Kidney glomerular epithelial cell (primary cell): ENCODE measurements around the gene SLC28A1.

Experiments used
- DNase-seq: peaks from one replicate; lab custom pipeline; 2025; lab: John Stamatoyannopoulos, UW

Gene SLC28A1

DNA sequence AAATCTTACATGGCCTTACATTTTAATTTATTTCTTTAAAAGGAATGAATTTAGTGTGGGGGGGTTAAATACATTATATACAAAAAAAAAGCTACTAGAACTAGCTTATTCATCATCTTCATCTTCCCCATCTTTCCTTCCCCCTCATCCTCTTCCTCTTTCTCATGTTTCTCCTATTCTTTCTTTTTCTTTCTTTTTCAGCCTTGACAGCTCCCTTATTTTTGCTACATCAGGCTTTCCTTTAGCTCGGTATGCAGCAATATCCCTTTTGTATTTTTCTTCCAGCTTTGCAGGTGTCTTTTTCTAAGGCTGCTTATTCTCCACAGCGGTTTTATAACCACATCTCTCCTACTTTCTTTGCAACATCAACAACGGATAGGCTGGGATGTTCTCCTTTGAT is 55.9 kb downstream of the SLC28A1 start:
- no peak for DNase-seq

DNA sequence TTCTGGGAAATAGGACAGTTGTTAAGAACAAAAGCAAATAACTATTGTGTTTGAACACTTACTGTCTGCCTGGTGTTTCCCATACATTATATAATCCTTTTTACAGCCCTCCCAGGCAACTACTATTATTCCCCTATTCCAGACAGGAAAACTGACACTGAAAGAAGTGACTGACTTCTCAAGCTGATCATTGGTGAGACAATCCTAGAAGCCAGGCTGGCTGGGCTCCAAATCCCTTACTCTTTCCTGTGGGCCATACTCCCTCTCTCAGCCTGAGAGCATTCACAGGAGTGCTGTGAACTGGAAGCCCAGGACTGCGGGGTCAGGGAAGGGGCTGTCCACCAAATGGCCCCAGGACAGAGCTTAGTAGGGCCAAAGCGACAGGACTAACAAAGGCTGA is 58.0 kb downstream of the SLC28A1 start:
- no peak for DNase-seq

DNA sequence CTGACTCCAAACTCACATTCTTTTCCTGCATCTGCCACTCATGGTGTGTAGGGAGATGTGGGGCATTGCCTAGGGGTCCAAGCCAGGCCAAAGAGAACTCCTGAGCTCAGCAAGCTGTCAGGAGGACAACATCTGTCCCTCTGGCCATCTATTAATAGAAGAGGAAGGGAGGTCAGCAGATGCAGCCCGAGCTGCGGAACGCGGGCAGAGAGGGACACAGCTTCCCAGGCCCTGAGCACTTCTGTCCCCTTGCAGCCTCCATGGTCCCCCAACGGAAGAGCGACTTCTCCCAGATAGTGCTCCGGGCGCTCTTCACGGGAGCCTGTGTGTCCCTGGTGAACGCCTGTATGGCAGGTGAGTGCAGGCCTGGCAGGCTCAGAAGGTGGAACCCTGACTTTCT is 59.8 kb downstream of the SLC28A1 start:
- no peak for DNase-seq

DNA sequence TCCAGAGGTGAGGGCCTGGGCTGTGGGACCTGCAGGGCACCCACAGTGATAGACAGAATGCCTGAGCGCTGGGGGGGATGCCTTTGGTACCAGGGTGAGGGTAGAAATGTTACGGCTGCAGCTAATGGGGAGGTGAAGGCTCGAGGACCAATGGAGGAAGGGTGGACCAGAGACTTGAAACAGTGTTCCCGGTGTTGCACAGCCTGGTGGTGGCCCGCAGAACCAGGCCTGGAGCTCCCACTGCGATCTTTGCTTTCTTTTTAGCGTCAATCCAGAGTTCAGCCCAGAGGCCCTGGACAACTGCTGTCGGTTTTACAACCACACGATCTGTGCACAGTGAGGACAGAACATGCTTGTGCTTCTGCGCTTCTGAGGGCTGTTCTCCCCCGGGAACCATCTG is 60.4 kb downstream of the SLC28A1 start:
- DNase-seq = no peak

DNA sequence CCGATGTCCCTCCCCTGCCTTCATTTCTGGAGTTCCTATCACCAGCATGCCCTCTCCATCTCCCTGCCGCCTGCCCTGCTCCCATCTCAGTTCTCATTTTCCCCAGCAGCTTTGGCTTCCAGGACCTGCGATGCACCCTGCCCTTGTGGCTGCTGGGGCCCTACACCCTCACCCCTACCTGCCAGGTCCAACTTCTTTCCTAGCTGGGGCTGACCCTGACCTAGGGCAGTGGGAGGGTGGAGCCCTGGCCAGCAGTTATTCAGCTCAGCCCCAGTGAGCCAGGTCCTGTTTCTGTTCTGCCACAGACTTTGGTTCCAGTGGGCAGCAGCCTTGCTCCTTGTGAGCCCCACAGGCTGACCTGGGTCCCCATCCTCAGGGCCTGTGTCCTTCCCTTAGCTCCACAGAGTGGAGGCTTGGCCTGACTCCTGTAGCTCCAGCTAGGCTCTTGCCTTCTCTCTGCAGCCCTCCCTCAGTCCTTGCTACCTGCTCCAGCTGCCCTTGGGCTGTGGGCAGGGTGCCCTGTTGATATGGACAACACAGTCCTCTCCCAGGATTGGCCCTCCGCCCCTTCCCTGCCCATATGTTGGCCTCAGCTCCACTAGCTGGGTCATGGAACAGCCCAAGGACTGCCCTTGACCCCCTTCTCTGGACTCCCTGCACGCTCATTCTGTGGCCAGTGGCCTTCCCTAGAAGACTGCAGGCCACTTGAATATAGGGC is 62.5 kb downstream of the SLC28A1 start:
- no peak for DNase-seq

DNA sequence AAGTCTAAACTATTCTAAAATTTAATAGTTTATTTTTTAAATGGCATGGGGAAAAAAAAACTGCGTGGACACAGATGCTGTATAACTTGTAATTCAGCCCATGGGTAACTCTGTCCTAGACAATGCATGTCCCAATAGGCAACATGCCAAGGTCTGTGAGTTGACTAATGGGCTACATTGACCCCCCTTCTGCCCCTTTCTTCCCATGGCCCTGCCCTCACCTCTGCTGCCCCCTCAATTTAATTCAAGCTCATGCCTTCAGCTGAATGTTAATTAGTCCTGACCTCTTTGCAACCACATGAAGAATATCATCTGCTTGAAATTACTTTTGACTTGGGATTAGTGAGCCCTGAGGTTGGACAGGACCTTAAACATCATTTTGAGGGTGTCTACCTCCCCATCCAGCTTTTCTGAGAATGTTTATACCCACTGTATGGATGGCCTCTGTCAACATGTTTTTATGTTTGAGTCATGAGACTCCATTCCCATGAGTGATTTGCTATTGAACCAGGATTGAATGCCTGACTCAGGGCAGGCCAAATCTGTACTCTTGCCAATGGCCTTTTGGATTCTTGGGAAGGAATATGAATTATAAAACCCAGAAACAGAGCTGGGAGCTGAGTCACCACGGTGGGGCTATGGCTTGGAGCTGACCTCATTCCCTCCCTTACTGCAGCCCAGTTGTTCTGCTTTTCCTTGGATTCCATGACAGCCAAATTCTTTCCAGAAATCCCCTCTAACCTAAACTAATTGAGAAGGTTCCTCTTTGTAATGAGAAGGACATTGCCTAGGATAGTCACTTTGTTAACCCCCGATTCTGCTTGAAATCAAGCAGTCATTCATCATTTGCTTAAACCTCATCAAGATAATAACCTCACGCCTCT is 63.7 kb downstream of the SLC28A1 start:
- peak; percentile 38 for DNase-seq

DNA sequence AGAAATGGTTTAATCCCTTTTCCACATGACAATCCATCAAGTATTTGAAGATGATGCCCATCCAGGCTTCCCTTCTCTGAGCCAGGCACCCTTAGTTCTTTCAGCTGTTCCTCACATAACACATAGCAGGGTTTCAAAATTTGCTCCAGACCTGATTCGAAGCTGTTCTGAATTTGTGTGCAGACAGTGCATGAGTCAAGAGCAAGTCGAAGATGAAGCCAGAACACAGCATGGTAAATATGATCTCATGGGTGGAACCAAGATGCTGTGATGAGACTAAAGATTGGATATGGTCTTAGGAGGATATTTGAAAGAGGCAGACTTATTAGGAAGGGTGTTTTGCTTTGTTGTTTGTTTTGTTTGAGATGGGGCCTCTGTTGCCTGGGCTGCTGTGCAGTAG is 64.6 kb downstream of the SLC28A1 start:
- no peak for DNase-seq

DNA sequence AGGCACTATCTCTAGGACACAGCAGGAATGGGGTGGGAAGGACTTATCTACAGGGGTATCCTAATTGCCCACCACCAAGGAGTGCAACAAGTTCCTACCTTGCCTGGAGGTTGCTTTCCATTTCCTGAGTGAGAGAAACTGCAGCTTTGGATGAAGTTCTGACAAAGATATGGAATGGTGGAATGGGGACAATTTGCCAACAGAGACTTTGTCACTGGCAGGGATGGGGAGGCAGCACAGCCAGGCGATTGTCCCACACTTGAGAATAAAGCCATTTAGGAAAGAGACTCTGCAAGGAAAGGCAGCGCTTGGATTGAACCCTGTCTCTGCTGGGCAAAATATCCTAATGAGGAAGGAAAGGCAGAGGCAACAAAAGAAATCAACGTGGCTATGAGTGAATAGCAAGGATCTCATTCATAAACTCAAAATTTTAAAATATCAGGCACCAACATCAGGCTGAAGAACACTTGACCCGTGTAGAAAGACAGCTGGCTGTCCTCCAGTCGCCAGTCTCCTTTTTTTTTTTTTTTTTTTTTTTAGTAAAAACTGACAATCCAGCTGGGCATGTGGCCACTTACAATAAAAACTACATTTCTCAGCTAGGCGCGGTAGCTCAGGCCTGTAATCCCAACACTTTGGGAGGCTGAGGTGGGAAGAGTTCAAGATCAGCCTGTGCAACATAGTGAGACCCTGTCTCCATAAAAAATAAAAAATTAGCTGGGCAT is 65.5 kb downstream of the SLC28A1 start:
- DNase-seq = no peak

DNA sequence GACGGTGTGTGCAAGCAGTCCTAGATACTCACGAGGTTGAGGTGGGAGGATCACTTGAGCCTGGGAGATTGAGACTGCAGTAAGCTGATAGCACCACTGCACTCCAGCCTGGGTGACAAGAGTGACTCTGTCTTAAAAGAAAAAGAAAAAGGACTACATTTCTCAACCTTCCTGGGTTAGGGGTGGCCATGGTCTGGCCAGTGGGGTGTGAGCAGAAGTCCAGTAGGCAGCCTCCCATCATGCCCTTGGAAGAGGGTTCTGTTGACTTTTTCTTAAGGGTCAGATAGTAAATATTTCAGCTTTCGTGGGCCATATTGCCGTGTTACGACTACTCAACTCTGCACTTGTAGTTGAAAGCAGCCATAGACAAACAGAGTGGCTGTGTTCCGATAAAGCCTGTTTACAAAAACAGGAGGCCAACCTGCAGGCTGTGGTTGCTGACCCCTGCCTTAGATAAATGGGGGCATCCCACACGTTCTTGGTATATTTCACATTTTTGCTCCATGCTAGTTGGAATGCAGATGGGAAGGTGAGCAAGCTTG is 66.2 kb downstream of the SLC28A1 start:
- no peak for DNase-seq

DNA sequence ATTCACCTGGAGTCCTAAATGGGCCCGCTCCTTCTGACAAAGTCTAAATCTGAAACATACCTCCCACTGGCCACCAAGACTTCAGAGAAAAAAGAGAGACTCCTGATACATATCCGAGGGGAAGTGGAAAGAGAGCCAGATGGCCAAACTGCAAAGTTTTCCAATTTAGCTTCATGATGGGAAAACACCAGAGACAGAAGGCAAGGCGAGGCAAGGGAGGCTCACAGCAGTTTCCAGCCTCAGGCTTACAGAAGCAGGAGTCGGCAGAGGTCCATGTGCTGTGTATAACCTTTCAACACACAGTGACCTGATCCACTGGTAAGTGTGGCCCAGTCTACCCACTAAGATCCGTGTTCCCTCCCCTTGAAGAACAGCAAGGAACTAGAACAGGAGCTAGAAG is 67.3 kb downstream of the SLC28A1 start:
- DNase-seq = no peak

DNA sequence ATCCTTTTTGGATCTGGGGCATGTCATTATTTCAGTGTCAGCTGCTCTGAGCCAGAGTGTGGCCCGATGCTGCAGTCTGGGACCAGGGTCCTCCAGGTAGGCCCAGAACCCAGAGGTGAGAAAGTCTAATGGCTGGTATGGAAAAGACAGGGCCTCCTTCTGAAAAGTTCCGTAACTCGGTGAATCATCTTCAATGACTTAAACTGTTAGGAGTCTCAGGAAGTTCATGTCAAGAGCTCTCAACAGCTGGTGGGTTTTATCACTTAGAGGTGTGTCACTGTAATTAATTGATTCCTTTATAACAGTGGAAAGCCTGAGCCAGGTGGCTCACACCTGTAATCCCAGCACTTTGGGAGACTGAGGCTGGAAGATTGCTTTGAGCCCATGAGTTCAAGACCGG is 68.7 kb downstream of the SLC28A1 start:
- DNase-seq = no peak

DNA sequence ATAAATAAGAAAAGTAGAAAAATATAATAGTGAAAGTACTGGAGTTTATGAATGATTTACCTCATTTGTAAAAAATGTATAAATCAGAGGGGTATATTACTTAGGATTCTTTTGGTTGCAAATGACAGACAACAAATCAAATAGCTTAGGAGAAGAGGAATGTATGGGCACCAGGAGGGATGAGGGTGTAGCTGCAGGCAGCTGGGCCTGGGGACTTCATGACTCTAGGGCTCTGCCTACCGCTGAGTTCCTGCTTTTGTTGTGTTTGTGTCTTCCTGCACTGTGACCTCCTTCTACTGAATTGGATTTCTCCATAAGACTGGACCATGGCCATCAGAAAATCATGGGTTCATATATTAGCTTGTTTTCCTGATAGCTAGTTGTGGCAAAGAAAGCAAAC is 69.3 kb downstream of the SLC28A1 start:
- DNase-seq = no peak

DNA sequence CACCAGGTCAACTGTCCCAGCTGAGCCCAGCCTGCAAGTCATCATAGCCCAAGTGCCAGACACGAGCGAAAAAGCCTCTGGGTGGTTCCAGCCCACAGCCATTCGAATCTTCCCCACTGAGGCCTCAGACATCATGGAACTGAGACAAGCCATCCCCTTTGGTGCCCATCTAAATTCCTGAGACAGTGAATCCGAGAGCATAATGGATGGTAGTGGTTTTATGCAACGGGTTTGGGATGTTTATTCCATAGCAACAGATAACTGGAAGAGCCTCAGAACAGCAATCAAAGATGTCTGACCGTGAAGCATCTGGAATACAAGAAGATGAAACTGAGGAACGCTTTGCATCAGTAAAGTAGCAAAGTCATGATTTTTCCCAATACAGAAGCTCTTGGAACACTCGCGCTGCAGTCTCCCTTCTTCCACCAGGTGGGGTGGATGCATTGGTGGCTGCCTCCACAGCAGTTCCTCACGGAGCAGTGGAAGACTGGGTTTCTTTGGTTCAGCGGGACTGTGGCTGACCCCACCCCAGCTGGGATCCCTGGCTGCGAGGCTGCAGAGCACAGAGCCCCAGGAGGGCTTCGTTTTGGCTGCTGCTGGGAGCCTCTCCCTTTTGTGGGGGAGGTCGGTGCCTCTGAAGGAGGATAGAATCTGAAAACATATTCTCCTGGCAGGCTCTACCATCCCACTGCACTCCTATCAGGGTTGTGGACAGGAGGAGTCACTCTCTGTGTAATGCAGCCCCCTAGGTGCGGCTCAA is 70.8 kb downstream of the SLC28A1 start:
- peak; percentile 31 for DNase-seq

DNA sequence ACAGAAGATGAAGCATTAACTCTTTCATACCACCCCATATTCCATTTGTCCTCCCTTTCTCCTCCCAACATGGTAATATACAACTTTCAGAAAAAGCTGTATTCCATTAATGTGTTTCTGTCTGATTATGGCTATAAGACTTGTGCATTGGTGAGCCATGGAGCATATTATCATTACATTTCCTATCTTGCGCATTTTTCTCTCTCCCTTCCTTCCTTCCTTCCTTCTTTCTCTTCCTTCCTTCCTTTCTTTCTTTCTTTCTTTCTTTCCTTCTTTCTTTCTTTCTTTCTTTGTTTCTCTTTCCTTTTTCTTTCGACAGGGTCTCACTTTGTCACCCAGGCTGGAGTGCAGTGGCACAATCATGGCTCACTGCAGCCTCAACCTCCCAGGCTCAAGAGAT is 71.7 kb downstream of the SLC28A1 start:
- no peak for DNase-seq

DNA sequence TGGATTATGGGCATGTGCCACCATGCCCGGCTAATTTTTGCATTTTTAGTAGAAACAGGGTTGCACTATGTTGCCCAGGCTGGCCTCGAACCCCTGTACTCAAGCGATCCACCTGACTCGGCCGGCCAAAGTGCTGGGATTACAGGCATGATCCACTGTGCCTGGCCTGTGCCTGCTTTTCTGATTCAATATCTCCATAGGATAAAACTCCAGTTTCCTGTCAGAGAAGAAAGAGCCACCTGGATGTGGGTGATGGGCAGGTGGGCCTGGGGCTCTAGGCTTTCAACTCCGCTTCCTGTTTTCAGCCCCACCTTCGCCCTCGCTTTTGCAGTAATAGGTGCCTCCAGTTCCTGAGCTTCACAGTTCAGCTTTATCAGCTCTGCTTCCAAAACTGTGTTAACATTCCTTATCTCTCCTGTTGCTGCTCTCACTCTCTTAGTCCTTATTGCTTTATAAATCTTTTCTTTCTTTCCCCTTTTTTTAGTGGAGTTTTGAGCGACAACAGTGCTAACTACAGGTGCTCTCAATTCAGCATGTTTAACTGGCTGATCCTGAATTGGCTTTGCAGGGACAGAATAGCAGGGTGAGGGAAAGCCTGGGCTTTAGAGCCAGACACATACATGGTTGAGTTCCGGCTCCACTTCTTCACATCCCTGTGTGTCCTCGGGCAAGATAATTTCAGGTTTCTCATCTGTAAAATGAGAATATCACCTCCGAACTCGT is 76.1 kb downstream of the SLC28A1 start:
- DNase-seq = no peak

DNA sequence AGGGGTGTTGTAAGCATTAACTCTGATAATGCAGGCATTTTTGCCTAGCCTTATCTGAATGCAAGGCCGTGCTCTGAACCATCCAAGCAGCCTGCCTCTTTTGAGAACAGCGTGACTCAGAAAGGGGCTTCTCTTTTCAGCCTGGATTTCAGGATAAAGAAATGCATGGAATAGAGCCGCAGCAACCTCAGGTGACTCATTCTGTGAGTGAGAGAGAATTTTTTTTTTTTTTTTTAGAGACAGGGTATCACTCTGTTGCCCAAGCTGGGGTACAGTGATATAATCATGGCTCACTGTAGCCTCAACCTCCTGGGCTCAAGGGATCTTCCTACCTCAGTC is 76.6 kb downstream of the SLC28A1 start:
- DNase-seq = no peak

DNA sequence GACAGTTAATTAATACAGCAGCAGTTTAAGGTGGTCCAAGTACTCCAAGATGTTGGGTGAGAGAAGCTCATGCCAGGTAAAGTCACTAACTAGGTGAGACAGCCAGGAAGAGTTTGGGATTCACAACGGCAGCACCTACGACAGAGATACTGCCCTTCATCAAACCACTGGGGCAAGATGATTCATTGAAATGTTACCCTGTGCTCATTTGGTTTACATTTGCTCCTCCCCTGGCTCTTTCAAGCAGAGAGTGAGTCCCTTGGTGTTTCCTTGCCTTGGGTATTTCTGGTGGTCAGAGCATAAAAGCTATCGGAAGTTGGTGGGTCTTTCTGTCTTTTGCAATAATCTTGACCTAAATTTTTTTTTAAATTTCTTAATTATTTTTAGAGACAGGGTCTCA is 77.2 kb downstream of the SLC28A1 start:
- DNase-seq = no peak

DNA sequence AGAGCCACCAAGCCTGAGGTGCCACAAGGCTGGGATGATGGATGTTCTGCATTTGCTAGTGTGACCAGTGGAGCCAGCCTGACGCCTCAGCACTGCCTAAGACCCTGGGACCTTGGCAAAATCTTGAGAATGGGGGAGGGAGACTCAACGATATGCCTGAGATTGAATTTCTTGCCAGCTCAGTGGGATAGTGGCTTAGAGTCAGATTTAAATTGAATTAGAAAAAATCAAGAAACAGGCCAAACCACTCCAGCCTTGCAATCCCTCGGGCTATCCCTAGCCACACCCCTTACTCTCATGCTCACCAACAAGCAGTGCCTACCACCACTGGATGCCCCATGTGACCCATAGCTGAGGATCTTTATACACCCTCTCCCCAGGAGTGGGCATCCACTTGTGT is 78.5 kb downstream of the SLC28A1 start:
- no peak for DNase-seq

DNA sequence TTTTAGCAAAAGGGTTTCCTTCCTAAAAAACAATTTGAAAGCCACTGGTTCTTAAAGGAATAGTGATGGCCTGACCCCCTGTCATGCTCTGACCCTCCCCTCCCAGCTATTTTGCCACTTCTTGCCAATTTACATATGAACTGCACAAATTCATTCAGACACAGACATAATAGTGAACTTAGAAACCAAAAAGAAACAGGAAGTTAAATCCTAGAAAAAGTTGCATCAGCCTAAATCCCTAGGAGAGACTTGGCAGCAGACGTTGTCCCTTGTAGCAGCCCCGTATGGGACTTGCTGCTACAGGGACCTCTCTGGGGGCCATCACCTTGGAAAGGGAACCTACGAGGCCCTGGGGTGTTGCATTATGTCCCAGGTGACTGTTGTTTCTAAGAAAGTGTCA is 82.9 kb downstream of the SLC28A1 start:
- no peak for DNase-seq

DNA sequence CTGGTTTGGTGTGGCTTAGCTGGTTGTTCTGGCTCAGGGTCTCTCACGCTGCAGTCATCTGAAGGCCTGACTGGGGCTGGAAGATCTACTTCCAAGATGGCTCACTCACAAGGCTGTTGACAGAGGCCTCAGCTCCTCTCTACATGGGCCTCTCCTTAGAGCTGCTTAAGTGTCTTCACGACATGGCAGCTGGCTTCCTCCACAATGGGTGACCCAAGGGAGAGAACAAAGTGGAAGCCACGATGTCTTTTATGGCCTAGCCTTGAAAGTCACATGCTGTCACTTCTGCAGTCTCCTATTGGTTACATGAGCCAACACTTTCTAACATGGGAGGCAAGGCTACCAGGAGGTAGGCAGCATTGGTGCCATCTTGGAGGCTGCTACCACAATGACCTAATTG is 83.8 kb downstream of the SLC28A1 start:
- no peak for DNase-seq

DNA sequence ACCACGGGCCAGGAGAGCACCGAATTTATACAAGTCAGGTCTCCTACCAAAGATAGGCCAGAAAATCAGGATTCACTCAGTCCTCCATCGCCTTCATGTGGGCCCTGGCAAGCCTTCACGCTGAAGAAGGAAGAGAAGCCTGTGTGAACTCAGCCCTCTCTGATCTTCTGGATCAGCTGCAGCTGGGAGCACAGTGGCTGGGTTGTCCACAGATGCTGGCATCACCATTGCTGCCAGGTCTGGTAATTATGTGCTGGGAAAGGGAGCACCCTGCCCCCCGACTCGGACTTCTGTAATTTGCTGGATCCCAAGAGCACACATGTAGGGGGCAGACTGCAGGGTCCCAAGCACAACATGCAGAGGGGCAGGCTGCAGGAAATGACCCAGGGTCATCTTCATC is 84.8 kb downstream of the SLC28A1 start:
- DNase-seq = no peak
